K562 (cell line): ENCODE data around the gene ERAL1. TPM values are rescaled to one million over a fixed set of nuclear protein-coding genes. Genes with fewer than 3 reads are reported as not detected.

Source experiments
- ATF2 ChIP-seq: sonication (generic); formaldehyde crosslinking; IDR thresholded peaks from 2 replicates; pipeline ENCODE4 v1.8.1; 2022; ENCODE audit warnings: missing genetic modification reagents
- C11orf30 ChIP-seq: fragments of 450-650 bp; IDR thresholded peaks from 2 replicates; pipeline ENCODE4 v1.6.1; 2016; ENCODE audit warnings: low read depth, mild to moderate bottlenecking
- CTCF ChIP-seq, 3 experiments: IDR thresholded peaks in 2 of 3; conservative IDR thresholded peaks in 1 of 3; 2 replicates each; pipeline ENCODE4 v1.5.1; 2011 to 2012; ENCODE audit warnings: low read length in 3 of 3, mild to moderate bottlenecking in 3 of 3, control low read depth in 2 of 3, improper control_type of control experiment in 1 of 3, inconsistent platforms in 1 of 3, low read depth in 1 of 3, mixed read lengths in 1 of 3, moderate library complexity in 1 of 3; ENCODE audit not compliant: insufficient read depth in 2 of 3
- FOXP1 ChIP-seq: sonication (generic); formaldehyde crosslinking; IDR thresholded peaks from 2 replicates; pipeline ENCODE4 v1.8.0; 2022; ENCODE audit warnings: mild to moderate bottlenecking, missing genetic modification reagents
- HNRNPK ChIP-seq: fragments of 200-400 bp; formaldehyde crosslinking; IDR thresholded peaks from one replicate; pipeline ENCODE4 v1.6.1; 2018; ENCODE audit warnings: mild to moderate bottlenecking, low read depth, low read length; ENCODE audit not compliant: poor library complexity, severe bottlenecking
- KAT2B ChIP-seq: IDR thresholded peaks from one replicate; pipeline ENCODE4 v1.6.1; 2012; ENCODE audit warnings: low read depth, mild to moderate bottlenecking, control low read depth, inconsistent platforms, low read length, moderate library complexity
- KLF13 ChIP-seq: fragments of 450-650 bp; IDR thresholded peaks from 2 replicates; pipeline ENCODE4 v1.6.1; 2016; ENCODE audit warnings: missing genetic modification characterization, low read depth, mild to moderate bottlenecking, missing compliant biosample characterization, moderate library complexity, borderline replicate concordance
- MAFK ChIP-seq: IDR thresholded peaks from 2 replicates; pipeline ENCODE4 v1.6.1; 2011; ENCODE audit warnings: low read length, improper control_type of control experiment
- PTTG1 ChIP-seq: fragments of 450-650 bp; IDR thresholded peaks from 2 replicates; pipeline ENCODE4 v1.6.1; 2016; ENCODE audit warnings: low read depth, mild to moderate bottlenecking, missing genetic modification characterization, missing compliant biosample characterization
- ZNF133 ChIP-seq: fragments of 250-450 bp; sonication (Bioruptor Pico); IDR thresholded peaks from 2 replicates; pipeline ENCODE4 v1.4.0; 2020; ENCODE audit warnings: mild to moderate bottlenecking
- ZNF511 ChIP-seq: sonication (generic); formaldehyde crosslinking; IDR thresholded peaks from 2 replicates; pipeline ENCODE4 v1.8.0; 2022; ENCODE audit warnings: mild to moderate bottlenecking, missing genetic modification reagents
- polyA plus RNA-seq, 8 experiments: library from polyadenylated mRNA; depleted of rRNA in 4 of 8; stranded (reverse) in 5 of 8; unstranded in 3 of 8; fragments of >200 nt; fragmentation: Nextera tagmentation in 2 of 8; fragmentation: Illumina TruSeq in 1 of 8; extraction: Ambion mirVana in 2 of 8; extraction: Trizol in 1 of 8; gene quantifications; 2 replicates each; pipeline versions ENCODE4 v1.2.1 to v1.2.3, GENCODE V29; 2011 to 2014; ENCODE audit warnings: inconsistent platforms in 1 of 8, missing spikeins in 1 of 8
- total RNA-seq, 7 experiments: library from RNA; depleted of rRNA in 6 of 7; stranded (reverse); fragments of >200 nt in 6 of 7; fragmentation: Illumina TruSeq in 2 of 7; extraction: Trizol in 2 of 7; gene quantifications; 2 replicates each; pipeline versions ENCODE4 v1.2.1 to v1.2.3, GENCODE V29; 2011 to 2021; ENCODE audit warnings: low replicate concordance in 1 of 7
- TF ChIP-seq, protein P1 (sequence below): fragments of 250-450 bp; sonication (Bioruptor Pico); IDR thresholded peaks from 2 replicates; pipeline ENCODE4 v1.5.0; 2021
- TF ChIP-seq, protein P2 (sequence below): IDR thresholded peaks from 2 replicates; pipeline ENCODE4 v1.6.1; 2016; ENCODE audit warnings: missing genetic modification characterization, missing compliant biosample characterization
- TF ChIP-seq, protein P3 (sequence below): fragments of 450-650 bp; formaldehyde crosslinking; IDR thresholded peaks from 2 replicates; pipeline ENCODE4 v1.4.0; 2022; ENCODE audit warnings: mild to moderate bottlenecking, moderate library complexity
- TF ChIP-seq, protein P4 (sequence below): sonication (generic); formaldehyde crosslinking; IDR thresholded peaks from 2 replicates; pipeline ENCODE4 v1.8.0; 2022; ENCODE audit warnings: missing genetic modification reagents, mild to moderate bottlenecking, borderline replicate concordance

Gene ERAL1
- total and polyA plus RNA-seq, 9 of the 15 experiments (the other 6 are each of a cell fraction or from before 2014, with no cell fraction given) = 37.5 to 351 (median 106) TPM

- TF ChIP-seq ATF2 (CRISPR knock-in tag) (no peak), CTCF (IDR thresholded peaks at IDR 0.05 in 2 of 3, conservative IDR thresholded peaks at IDR 0.05 in 1 of 3; ENCODE audit: insufficient read depth in 2 of 3, low read depth in 1 of 3, low read length in 3 of 3) (no peak), PTTG1 (no peak), ZNF511 (CRISPR knock-in tag) (no peak), FOXP1 (CRISPR knock-in tag) (no peak), HNRNPK (no peak), C11orf30 (no peak; the same call in 1 of the 2 replicates), ZNF133 (CRISPR knock-in tag) (no peak; the same call in 1 of the 2 replicates), KLF13 (0 out of 2 replicates have a peak, but pooled peaks have one; percentile 13), MAFK (no peak), KAT2B (no peak)
- TF ChIP-seq, protein P1, sequence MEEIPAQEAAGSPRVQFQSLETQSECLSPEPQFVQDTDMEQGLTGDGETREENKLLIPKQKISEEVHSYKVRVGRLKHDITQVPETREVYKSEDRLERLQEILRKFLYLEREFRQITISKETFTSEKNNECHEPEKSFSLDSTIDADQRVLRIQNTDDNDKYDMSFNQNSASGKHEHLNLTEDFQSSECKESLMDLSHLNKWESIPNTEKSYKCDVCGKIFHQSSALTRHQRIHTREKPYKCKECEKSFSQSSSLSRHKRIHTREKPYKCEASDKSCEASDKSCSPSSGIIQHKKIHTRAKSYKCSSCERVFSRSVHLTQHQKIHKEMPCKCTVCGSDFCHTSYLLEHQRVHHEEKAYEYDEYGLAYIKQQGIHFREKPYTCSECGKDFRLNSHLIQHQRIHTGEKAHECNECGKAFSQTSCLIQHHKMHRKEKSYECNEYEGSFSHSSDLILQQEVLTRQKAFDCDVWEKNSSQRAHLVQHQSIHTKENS (CRISPR knock-in tag) = no peak
- TF ChIP-seq, protein P2, sequence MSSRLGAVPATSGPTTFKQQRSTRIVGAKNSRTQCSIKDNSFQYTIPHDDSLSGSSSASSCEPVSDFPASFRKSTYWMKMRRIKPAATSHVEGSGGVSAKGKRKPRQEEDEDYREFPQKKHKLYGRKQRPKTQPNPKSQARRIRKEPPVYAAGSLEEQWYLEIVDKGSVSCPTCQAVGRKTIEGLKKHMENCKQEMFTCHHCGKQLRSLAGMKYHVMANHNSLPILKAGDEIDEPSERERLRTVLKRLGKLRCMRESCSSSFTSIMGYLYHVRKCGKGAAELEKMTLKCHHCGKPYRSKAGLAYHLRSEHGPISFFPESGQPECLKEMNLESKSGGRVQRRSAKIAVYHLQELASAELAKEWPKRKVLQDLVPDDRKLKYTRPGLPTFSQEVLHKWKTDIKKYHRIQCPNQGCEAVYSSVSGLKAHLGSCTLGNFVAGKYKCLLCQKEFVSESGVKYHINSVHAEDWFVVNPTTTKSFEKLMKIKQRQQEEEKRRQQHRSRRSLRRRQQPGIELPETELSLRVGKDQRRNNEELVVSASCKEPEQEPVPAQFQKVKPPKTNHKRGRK (tag) = no peak
- TF ChIP-seq, protein P3, sequence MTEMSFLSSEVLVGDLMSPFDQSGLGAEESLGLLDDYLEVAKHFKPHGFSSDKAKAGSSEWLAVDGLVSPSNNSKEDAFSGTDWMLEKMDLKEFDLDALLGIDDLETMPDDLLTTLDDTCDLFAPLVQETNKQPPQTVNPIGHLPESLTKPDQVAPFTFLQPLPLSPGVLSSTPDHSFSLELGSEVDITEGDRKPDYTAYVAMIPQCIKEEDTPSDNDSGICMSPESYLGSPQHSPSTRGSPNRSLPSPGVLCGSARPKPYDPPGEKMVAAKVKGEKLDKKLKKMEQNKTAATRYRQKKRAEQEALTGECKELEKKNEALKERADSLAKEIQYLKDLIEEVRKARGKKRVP = no peak
- TF ChIP-seq, protein P4, sequence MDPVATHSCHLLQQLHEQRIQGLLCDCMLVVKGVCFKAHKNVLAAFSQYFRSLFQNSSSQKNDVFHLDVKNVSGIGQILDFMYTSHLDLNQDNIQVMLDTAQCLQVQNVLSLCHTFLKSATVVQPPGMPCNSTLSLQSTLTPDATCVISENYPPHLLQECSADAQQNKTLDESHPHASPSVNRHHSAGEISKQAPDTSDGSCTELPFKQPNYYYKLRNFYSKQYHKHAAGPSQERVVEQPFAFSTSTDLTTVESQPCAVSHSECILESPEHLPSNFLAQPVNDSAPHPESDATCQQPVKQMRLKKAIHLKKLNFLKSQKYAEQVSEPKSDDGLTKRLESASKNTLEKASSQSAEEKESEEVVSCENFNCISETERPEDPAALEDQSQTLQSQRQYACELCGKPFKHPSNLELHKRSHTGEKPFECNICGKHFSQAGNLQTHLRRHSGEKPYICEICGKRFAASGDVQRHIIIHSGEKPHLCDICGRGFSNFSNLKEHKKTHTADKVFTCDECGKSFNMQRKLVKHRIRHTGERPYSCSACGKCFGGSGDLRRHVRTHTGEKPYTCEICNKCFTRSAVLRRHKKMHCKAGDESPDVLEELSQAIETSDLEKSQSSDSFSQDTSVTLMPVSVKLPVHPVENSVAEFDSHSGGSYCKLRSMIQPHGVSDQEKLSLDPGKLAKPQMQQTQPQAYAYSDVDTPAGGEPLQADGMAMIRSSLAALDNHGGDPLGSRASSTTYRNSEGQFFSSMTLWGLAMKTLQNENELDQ (CRISPR knock-in tag) = no peak
Measured at GRCh38 chr17:28842282-28843012, 12.4 kb upstream of the ERAL1 start, which contains the start of gene FAM222B (continued).
